BLaER1 (cell line): ENCODE results near the gene DHX34.

Source experiments
- H3K27ac ChIP-seq: shearing (Covaris generic); formaldehyde crosslinking; 2 replicates; pipeline ENCODE4 v1.8.1; 2022
- H3K27me3 ChIP-seq: shearing (Covaris generic); formaldehyde crosslinking; 2 replicates; pipeline ENCODE4 v1.8.1; 2022
- H3K36me3 ChIP-seq: shearing (Covaris generic); formaldehyde crosslinking; 2 replicates; pipeline ENCODE4 v1.8.1; 2022
- H3K4me1 ChIP-seq: shearing (Covaris generic); formaldehyde crosslinking; 2 replicates; pipeline ENCODE4 v1.8.1; 2022
- H3K4me2 ChIP-seq: shearing (Covaris generic); formaldehyde crosslinking; 2 replicates; pipeline ENCODE4 v1.8.1; 2022
- H3K4me3 ChIP-seq: shearing (Covaris generic); formaldehyde crosslinking; 2 replicates; pipeline ENCODE4 v1.8.1; 2022
- H3K9ac ChIP-seq: shearing (Covaris generic); formaldehyde crosslinking; 2 replicates; pipeline ENCODE4 v1.8.1; 2022
- H3K9me3 ChIP-seq: shearing (Covaris generic); formaldehyde crosslinking; 2 replicates; pipeline ENCODE4 v1.8.1; 2022
- H4K20me1 ChIP-seq: shearing (Covaris generic); formaldehyde crosslinking; 2 replicates; pipeline ENCODE4 v1.8.1; 2022
- Cebpa-rat ChIP-seq: shearing (Covaris generic); IDR thresholded peaks from 2 replicates; pipeline ENCODE4 v1.8.1; 2022

DHX34 gene

DNA sequence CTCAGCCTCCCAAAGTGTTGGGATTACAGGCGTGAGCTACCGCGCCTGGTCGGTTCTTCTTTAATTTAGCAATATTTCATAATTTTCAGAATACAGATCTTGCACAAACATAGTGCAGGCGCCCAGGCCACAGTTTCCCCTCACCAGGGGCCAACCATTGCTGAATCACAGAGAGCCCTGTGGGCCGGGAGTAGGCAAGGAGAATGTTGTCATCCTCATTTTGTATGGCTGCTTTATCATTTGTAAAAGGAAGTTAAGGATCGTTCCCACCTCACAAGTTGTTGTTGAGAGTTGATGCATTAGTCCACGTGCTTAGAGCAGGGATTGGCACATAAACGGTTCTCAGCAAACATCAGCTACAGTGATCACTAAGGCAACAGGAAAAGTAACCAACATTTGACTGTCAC, 40.0 kb downstream of the DHX34 start:
- Histone ChIP-seq H4K20me1 (no peaks in the 10 kb centered on the region; the same call in 1 of the 2 replicates), H3K27ac (no peak overlapping the region), H3K9me3 (no peaks in the 10 kb centered on the region), H3K27me3 (no peaks in the 10 kb centered on the region), H3K4me1 (peaks cover 16% of the 10 kb centered on the region), H3K4me3 (no peak overlapping the region), H3K9ac (no peak overlapping the region), H3K4me2 (no peak overlapping the region), H3K36me3 (no peaks in the 10 kb centered on the region)
- TF ChIP-seq Cebpa-rat, result no peak

- no peak overlapping the region for H3K4me3 ChIP-seq
- no peak for TF ChIP-seq Cebpa-rat
- no peaks in the 10 kb centered on the region for H3K36me3 ChIP-seq
- H3K9ac ChIP-seq, result no peak overlapping the region
- H3K27ac ChIP-seq, result no peak overlapping the region
- H3K9me3 ChIP-seq, result no peaks in the 10 kb centered on the region
- H3K4me1 ChIP-seq, result peaks cover 16% of the 10 kb centered on the region
- H3K4me2 ChIP-seq, result peak overlapping the region; percentile 56
- H4K20me1 ChIP-seq, result no peaks in the 10 kb centered on the region; the same call in 1 of the 2 replicates
- H3K27me3 ChIP-seq, result no peaks in the 10 kb centered on the region
These were observed 41.7 kb downstream of the DHX34 start for GRCh38 chr19:47390533-47391488.

GRCh38 chr19:47391510-47392223, 42.6 kb downstream of the DHX34 start:
- no peaks in the 10 kb centered on the region; the same call in 1 of the 2 replicates for H4K20me1 ChIP-seq
- H3K4me1 ChIP-seq, result peaks cover 16% of the 10 kb centered on the region
- H3K9me3 ChIP-seq, result no peaks in the 10 kb centered on the region
- no peak overlapping the region for H3K4me3 ChIP-seq
- H3K27me3 ChIP-seq, result no peaks in the 10 kb centered on the region
- TF ChIP-seq Cebpa-rat, result no peak
- no peaks in the 10 kb centered on the region for H3K36me3 ChIP-seq
- no peak overlapping the region for H3K9ac ChIP-seq
- peak overlapping the region; percentile 56 for H3K4me2 ChIP-seq
- no peak overlapping the region for H3K27ac ChIP-seq

- Histone ChIP-seq H3K27me3 (0 out of 2 replicates have a peak, but pooled peaks cover 12% of the 10 kb centered on the region), H3K4me3 (no peak overlapping the region), H3K4me2 (peak overlapping the region; percentile 67), H4K20me1 (peaks cover 3% of the 10 kb centered on the region; the same call in 1 of the 2 replicates), H3K4me1 (peaks cover 13% of the 10 kb centered on the region), H3K36me3 (no peaks in the 10 kb centered on the region), H3K9ac (no peak overlapping the region), H3K9me3 (no peaks in the 10 kb centered on the region), H3K27ac (0 out of 2 replicates have a peak overlapping the region, but pooled peaks have one; percentile 26)
- TF ChIP-seq Cebpa-rat, result no peak
These were observed 49.8 kb downstream of the DHX34 start for GRCh38 chr19:47398707-47399597.

GRCh38 chr19:47402504-47402903, 53.4 kb downstream of the DHX34 start:
- Histone ChIP-seq H3K4me3 (no peak overlapping the region), H3K9me3 (no peaks in the 10 kb centered on the region), H3K4me1 (peaks cover 13% of the 10 kb centered on the region), H3K9ac (no peak overlapping the region), H3K27ac (no peak overlapping the region), H3K36me3 (no peaks in the 10 kb centered on the region), H3K4me2 (no peak overlapping the region), H3K27me3 (peaks cover 38% of the 10 kb centered on the region), H4K20me1 (peaks cover 16% of the 10 kb centered on the region; the same call in 1 of the 2 replicates)
- TF ChIP-seq Cebpa-rat, result no peak

DNA sequence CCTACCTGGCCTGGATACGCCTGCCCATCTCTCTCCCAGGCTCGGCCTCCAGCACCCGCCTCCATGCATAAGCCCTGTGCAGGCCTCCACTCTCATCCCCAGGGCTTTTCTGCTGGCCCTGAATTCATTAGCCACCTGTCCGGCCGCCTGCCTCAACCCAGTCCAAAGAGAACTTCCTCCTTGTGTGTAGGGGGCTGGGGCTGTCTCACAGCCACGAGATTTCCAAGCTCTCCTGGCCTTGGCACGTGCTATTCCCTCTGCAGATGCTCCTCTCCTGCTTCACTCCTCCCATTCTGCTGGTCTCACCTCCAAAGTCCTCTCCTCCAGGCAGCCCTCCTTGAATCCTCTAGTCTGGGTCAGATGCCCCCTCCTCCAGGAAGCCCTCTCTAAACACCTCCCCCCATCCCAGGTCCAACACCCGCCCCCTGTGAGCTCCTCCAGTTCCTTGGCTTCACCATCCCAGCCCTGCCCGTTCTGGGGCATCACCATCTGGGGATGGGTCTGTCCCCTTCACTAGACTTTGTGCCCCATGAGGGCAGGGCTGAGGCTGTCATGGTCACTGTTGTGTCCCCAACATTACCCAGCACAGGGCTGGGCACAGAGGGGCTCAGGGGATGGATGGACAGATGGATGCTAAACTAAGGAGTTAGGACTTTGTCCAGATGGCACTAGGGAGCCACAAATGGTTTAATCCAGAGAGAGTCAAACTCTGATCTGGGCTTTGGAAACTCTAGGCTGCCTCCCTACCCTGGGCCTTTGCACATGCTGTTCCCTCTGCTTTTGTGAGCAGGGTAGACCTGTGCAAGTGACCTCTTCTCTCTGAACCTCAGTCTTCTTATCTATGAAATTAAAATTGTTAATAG, 55.5 kb downstream of the DHX34 start:
- Histone ChIP-seq H4K20me1 (peaks cover 16% of the 10 kb centered on the region; the same call in 1 of the 2 replicates), H3K4me1 (no peaks in the 10 kb centered on the region; the same call in 1 of the 2 replicates), H3K9ac (no peak overlapping the region), H3K27me3 (peaks cover 57% of the 10 kb centered on the region), H3K36me3 (no peaks in the 10 kb centered on the region), H3K4me3 (no peak overlapping the region), H3K9me3 (no peaks in the 10 kb centered on the region), H3K27ac (no peak overlapping the region), H3K4me2 (no peak overlapping the region)
- no peak for TF ChIP-seq Cebpa-rat

DNA sequence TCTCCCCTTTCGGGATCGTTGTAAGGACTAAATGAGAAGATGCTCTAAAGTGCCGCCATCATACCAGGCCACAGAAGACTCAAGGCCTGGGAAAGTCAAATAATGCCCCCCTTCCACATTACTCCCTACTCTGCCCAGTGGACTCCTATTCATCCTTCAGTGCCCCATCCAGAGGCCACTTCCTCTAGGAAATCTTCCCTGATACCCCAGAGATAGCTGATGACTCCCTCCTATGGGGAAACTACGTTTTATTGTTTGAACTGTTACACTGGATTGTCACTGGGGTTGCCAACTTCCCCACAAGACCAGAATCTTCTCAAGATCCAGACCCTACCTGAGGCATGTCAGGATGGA, 56.1 kb downstream of the DHX34 start:
- H4K20me1 ChIP-seq, result peaks cover 16% of the 10 kb centered on the region; the same call in 1 of the 2 replicates
- no peak for TF ChIP-seq Cebpa-rat
- no peaks in the 10 kb centered on the region for H3K36me3 ChIP-seq
- no peak overlapping the region for H3K4me3 ChIP-seq
- no peak overlapping the region for H3K27ac ChIP-seq
- no peaks in the 10 kb centered on the region for H3K4me1 ChIP-seq
- no peak overlapping the region for H3K4me2 ChIP-seq
- peaks cover 57% of the 10 kb centered on the region for H3K27me3 ChIP-seq
- no peaks in the 10 kb centered on the region for H3K9me3 ChIP-seq
- no peak overlapping the region for H3K9ac ChIP-seq

DNA sequence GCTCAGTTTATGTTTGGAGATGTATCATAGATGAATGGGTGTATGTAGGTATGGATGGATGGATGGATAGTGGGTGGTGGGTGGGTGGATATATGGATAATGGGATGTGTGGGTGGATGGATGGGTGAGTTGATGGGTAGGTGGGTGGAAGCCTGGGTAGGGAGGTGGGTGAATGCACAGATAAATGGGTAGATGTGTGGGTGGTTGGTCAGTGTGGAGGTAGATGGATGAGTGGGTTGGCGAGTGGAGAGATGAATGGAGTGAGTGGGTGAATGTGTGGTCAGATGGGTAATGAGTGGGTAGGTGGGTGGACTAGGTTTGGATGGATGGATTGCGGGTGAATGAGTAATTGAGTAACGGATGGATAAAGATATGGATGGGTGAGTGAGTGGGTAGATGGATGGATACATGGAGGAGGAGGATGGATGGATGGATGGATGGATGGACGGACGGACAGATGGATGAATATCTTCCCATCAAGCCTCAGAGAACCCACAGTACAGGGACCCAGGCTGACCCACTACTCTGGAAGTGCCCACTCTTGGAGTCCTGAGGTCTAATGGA, 56.8 kb downstream of the DHX34 start:
- TF ChIP-seq Cebpa-rat, result no peak
- no peak overlapping the region for H3K27ac ChIP-seq
- no peaks in the 10 kb centered on the region for H3K4me1 ChIP-seq
- no peak overlapping the region for H3K4me3 ChIP-seq
- H3K9me3 ChIP-seq, result no peaks in the 10 kb centered on the region
- peaks cover 61% of the 10 kb centered on the region for H3K27me3 ChIP-seq
- H3K9ac ChIP-seq, result no peak overlapping the region
- no peak overlapping the region for H3K4me2 ChIP-seq
- no peaks in the 10 kb centered on the region for H3K36me3 ChIP-seq
- H4K20me1 ChIP-seq, result peaks cover 16% of the 10 kb centered on the region; the same call in 1 of the 2 replicates
